NCI-H69 (cell line): ENCODE measurements around the gene LDHAL6A.
A peak's percentile ranks its signal among the peaks of the same experiment; 100 is the strongest.

Experiments used
- DNase-seq: peaks from one replicate; lab custom pipeline; 2025; lab: John Stamatoyannopoulos, UW

LDHAL6A gene

DNA sequence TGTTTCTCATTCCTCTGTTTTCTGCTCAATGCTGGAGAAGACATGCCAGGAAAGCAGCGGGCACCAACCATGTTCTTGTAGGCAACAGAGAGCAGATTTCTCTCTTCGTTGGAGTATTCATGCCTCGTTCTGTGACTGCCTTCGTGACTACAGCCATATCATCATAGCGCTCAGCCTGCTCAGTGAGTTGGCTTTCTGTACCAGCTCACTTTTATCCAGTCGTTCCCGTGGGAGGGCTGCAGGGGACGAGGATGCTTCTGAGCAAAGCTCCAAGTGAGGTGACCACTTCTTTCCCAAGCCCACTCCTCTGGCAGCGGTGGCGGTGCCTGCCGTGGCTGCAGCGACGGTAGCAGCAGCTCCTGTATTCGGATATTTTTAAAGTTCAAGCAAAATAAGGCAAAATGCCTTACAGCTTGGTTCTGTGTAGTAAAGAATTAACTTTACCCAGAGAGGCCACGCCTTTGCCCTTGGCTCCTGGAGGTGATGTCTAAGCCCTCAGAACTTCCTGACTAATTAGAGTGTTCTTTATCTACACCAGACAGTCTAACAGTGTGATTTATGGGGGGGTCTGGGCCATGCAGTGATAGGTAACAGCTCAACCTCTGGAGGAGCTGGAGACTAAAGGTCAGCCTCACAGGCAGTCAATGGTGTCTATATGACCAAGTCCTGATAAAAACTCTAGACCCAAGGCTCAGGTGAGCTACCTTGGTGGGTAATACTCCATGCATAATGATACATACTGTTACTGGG, 35.3 kb downstream of the LDHAL6A start:
- DNase-seq: no peak

- no peak for DNase-seq
These were observed 36.3 kb downstream of the LDHAL6A start for GRCh38 chr11:18491924-18492323.

GRCh38 chr11:18492888-18493287, 37.2 kb downstream of the LDHAL6A start:
- DNase-seq: peak; percentile 18

- no peak for DNase-seq
These were observed 37.7 kb downstream of the LDHAL6A start for GRCh38 chr11:18493310-18493709.

DNA sequence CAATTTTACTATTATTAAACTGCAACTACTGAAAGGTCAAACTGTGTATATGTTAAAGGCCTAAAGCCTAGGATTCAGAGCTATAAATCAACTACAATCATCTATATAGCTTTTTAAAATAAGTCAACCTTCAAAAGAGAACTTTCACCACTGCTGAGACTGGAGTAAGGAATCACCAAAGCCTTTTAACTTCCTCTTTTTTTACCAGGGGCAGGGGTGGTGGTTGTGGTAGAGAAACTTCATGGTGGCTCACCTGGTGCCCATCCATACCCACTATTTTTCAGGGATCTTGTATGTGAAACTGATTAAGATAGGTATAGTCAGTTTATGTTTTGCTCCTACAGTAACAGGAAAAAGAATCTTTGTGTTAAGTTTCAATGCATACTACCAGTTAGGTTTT, 39.6 kb downstream of the LDHAL6A start:
- DNase-seq: no peak

DNA sequence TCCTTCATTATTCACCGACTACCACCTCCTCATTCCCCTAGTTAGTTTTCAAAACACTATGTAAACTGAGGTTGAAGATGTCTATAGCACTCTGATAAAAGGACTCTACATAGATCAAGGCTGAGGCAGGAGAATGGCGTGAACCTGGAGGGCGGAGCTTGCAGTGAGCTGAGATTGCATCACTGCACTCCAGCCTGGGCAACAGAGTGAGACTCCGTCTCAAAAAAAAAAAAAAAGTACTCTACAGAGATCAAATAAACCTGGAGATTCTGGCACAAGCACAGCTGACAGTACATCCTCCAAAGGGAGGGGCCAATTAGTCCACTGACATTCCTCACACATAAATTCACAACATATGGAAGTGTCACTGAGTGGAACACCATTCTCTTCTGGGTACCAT, 40.0 kb downstream of the LDHAL6A start:
- DNase-seq: no peak

GRCh38 chr11:18498039-18498438, 42.4 kb downstream of the LDHAL6A start:
- DNase-seq: no peak

- no peak for DNase-seq
These were observed 46.0 kb downstream of the LDHAL6A start for GRCh38 chr11:18501629-18502028.

GRCh38 chr11:18502352-18502751, 46.7 kb downstream of the LDHAL6A start:
- DNase-seq: no peak

DNA sequence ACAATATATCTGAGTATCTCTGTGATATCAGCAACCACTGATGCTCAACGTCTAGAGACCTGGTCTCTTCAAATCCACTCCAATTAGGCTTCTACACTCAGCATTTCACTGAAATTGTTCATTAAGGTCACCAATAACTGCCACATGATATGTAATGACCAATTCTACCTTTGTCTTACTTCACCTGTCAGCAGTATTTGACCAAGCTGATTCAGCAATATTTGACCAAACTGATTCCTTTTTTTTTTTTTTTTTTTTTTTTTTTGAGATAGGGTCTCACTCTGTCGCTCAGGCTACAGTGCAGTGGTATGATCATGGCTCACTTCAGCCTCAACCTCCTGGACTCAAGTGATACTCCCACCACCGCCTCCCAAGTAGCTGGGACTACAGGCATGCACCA, 65.5 kb downstream of the LDHAL6A start:
- DNase-seq: no peak

GRCh38 chr11:18522388-18522787, 66.7 kb downstream of the LDHAL6A start:
- peak; percentile 4 for DNase-seq

- DNase-seq: no peak
These were observed 67.4 kb downstream of the LDHAL6A start for GRCh38 chr11:18523084-18523483.

- DNase-seq: no peak
These were observed 68.6 kb downstream of the LDHAL6A start for GRCh38 chr11:18524248-18524647.

GRCh38 chr11:18526130-18526520, 70.5 kb downstream of the LDHAL6A start:
- DNase-seq: no peak

DNA sequence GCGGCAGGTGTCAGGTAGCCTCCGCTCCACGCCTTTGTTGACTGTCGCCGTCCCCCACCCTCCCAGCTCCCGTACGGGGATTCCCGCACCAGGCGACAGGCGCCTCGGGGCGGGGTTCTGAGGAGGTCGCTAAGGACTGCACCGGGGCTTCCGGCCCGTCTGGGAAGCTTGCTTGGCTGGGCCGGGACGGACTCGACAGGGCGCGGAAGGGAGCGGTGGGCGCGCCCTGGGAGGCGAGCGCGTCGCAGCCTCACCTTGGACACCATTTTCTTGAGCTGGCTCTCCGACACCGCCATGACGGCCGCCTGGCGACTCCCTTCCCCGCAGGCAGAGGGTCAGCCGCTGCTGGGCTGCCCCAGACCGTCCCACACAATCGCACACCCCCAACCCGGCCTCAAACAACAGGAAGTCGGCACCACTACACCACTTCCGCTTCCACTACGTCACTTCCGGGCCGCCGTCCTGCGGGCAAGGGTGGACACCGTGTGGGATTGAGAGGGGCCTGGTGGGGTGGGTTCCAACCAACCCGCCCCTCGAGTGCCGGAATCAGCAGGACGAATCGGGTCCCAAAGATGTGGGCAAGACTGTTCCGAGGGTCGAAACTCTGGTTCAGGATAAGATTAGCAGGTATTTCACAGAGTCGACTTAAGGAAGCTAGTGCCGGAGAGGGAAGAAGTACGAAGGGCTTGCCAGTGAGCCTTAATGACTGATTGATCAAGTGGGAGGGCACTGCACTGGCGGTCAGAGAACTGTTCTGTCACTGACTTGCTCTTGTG, 71.1 kb downstream of the LDHAL6A start, which contains the start of gene TSG101:
TSG101 (minus strand) TSS at position 422 of the 776 bp plus-strand sequence; CDS start at position 296, 126 bp downstream.
- DNase-seq: peak; percentile 94

- DNase-seq: peak; percentile 16
These were observed 71.9 kb downstream of the LDHAL6A start for GRCh38 chr11:18527512-18527911.
